ENCODE data around the gene POU2F2.

- no peak for TF ChIP-seq CTCF (IDR thresholded peaks at IDR 0.05)
- TF ChIP-seq EZH2phosphoT487 (IDR thresholded peaks at IDR 0.05; ENCODE audit: borderline replicate concordance, low read depth): no peak
- TF ChIP-seq TAF1 (IDR thresholded peaks at IDR 0.05; ENCODE audit: borderline replicate concordance, low read depth, low read length): no peak
- TF ChIP-seq ELF1 (IDR thresholded peaks at IDR 0.05): no peak
- TF ChIP-seq EP300 (IDR thresholded peaks at IDR 0.05; ENCODE audit: borderline replicate concordance in 1 of 2, low read depth in 1 of 2, low read length in 1 of 2): no peak
These were observed 40.9 kb downstream of the POU2F2 start for GRCh38 chr19:42091300-42091699.

All from SK-N-SH (cell line).